Osteoblast (primary cell): ENCODE measurements around the gene GPR156. TPM values are rescaled to one million over a fixed set of nuclear protein-coding genes. Genes with fewer than 3 reads are reported as not detected.

Experiments
- DNase-seq: peaks from one replicate; pipeline ENCODE4 v3.0.0; 2011; ENCODE audit warnings: low spot score, mixed read lengths; ENCODE audit not compliant: insufficient read length; ENCODE audit errors: missing footprints
- H2AFZ ChIP-seq: 2 replicates; pipeline ENCODE4 v1.6.0; 2011; ENCODE audit warnings: mild to moderate bottlenecking, low read length
- H3K27ac ChIP-seq: 2 replicates; pipeline ENCODE4 v1.5.1; 2011; ENCODE audit warnings: mild to moderate bottlenecking, low read depth, low read length, moderate library complexity
- H3K27me3 ChIP-seq: 2 replicates; pipeline ENCODE4 v1.6.0; 2012; ENCODE audit warnings: mild to moderate bottlenecking, control low read depth, inconsistent platforms, low read length, moderate library complexity; ENCODE audit not compliant: insufficient read depth
- H3K36me3 ChIP-seq: 2 replicates; pipeline ENCODE4 v1.5.1; 2011; ENCODE audit warnings: mild to moderate bottlenecking, low read length, control low read depth, moderate library complexity; ENCODE audit not compliant: insufficient read depth
- H3K4me1 ChIP-seq: 2 replicates; pipeline ENCODE4 v1.5.1; 2011; ENCODE audit warnings: mild to moderate bottlenecking, low read length, control low read depth, moderate library complexity; ENCODE audit not compliant: insufficient read depth
- H3K4me2 ChIP-seq: 2 replicates; pipeline ENCODE4 v1.6.0; 2011; ENCODE audit warnings: mild to moderate bottlenecking, low read length; ENCODE audit not compliant: insufficient read depth
- H3K4me3 ChIP-seq: fragments of 200-600 bp; sonication (generic); 3 replicates; pipeline ENCODE4 v1.5.1; 2012; ENCODE audit warnings: mild to moderate bottlenecking, low read length, inconsistent platforms; ENCODE audit not compliant: insufficient read depth
- H3K79me2 ChIP-seq: 2 replicates; pipeline ENCODE4 v1.6.0; 2012; ENCODE audit warnings: mild to moderate bottlenecking, low read length, control low read depth, inconsistent platforms; ENCODE audit not compliant: insufficient read depth
- H3K9me3 ChIP-seq: 2 replicates; pipeline ENCODE4 v1.5.1; 2011; ENCODE audit warnings: low read depth, low read length, control low read depth
- H4K20me1 ChIP-seq: 2 replicates; pipeline ENCODE4 v1.6.0; 2012; ENCODE audit warnings: mild to moderate bottlenecking, low read length, control low read depth; ENCODE audit not compliant: insufficient read depth
- total RNA-seq: library from RNA; depleted of rRNA; stranded (reverse); fragments of >200 nt; gene quantifications from 2 replicates; pipeline ENCODE4 v1.2.3, GENCODE V29; 2012
- TF ChIP-seq, protein P1 (sequence below): IDR thresholded peaks from 2 replicates; pipeline ENCODE4 v1.5.1; 2011; ENCODE audit warnings: mild to moderate bottlenecking, low read depth, low read length, moderate library complexity; ENCODE audit errors: extremely low read depth

The GPR156 gene
- total RNA-seq, 1 donor = 1.4 TPM

DNA sequence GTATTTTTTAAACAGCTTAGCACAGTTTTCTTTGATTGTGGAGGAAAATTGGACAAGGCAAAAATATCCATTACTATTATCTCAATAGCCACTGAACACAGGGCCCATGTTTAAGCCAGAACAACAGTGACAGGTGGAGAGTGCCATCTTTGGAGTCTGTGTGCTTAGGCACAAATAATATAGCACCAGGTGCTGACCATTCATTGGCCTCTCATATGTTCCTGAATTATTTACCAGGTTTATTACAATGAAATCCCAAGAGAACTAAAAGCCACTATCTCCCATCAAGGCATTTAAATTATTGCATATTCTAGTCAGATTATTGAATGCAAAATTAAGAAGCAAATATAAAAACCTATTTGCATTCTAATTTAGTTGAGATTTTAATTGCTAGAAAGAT, 39.6 kb downstream of the GPR156 start:
- H3K36me3 ChIP-seq = no peaks in the 10 kb centered on the region
- H3K4me1 ChIP-seq = no peaks in the 10 kb centered on the region
- no peaks in the 10 kb centered on the region for H4K20me1 ChIP-seq
- TF ChIP-seq, protein P1, sequence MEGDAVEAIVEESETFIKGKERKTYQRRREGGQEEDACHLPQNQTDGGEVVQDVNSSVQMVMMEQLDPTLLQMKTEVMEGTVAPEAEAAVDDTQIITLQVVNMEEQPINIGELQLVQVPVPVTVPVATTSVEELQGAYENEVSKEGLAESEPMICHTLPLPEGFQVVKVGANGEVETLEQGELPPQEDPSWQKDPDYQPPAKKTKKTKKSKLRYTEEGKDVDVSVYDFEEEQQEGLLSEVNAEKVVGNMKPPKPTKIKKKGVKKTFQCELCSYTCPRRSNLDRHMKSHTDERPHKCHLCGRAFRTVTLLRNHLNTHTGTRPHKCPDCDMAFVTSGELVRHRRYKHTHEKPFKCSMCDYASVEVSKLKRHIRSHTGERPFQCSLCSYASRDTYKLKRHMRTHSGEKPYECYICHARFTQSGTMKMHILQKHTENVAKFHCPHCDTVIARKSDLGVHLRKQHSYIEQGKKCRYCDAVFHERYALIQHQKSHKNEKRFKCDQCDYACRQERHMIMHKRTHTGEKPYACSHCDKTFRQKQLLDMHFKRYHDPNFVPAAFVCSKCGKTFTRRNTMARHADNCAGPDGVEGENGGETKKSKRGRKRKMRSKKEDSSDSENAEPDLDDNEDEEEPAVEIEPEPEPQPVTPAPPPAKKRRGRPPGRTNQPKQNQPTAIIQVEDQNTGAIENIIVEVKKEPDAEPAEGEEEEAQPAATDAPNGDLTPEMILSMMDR = no peak
- H3K79me2 ChIP-seq = no peaks in the 10 kb centered on the region
- no peak overlapping the region for H2AFZ ChIP-seq
- no peak overlapping the region for H3K27ac ChIP-seq
- no peaks in the 10 kb centered on the region for H3K9me3 ChIP-seq
- DNase-seq = no peak
- H3K27me3 ChIP-seq = peaks cover 2% of the 10 kb centered on the region
- H3K4me3 ChIP-seq = no peak overlapping the region
- no peak overlapping the region for H3K4me2 ChIP-seq

GRCh38 chr3:120244834-120245225, 40.2 kb downstream of the GPR156 start:
- TF ChIP-seq, protein P1 = peak; percentile 17
- no peak overlapping the region for H3K4me2 ChIP-seq

DNA sequence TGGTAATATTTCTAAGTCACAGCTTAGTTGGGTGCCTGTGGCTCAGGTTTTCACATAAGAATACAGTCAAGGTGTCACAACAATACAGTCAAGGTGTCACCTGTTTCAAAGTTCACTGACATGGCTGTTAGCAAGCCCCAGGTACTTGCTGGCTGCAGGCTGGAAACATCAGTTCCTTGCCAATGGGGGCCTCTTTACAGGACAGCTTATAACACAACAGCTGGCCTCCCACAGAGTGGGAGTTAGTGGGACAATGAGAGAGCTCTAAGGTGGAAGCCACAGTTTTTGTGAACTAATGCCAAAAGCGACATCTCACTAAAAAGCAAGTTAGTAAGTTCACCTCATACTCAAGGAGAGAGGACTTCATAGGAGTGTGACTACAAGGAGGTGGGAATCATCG, 45.4 kb downstream of the GPR156 start:
- H3K27me3 ChIP-seq = peaks cover 9% of the 10 kb centered on the region
- H4K20me1 ChIP-seq = no peaks in the 10 kb centered on the region
- no peaks in the 10 kb centered on the region for H3K4me1 ChIP-seq
- TF ChIP-seq, protein P1 = no peak
- H3K79me2 ChIP-seq = no peaks in the 10 kb centered on the region
- H3K9me3 ChIP-seq = no peaks in the 10 kb centered on the region
- no peak overlapping the region for H3K4me3 ChIP-seq
- H3K27ac ChIP-seq = no peak overlapping the region
- no peaks in the 10 kb centered on the region for H3K36me3 ChIP-seq
- H2AFZ ChIP-seq = no peak overlapping the region
- no peak overlapping the region for H3K4me2 ChIP-seq
- DNase-seq = no peak

More at GRCh38 chr3:120244834-120245225, 40.2 kb downstream of the GPR156 start:
- H3K27ac ChIP-seq = no peak overlapping the region
- no peak for DNase-seq
- H3K9me3 ChIP-seq = no peaks in the 10 kb centered on the region
- H3K4me3 ChIP-seq = no peak overlapping the region
- H3K4me1 ChIP-seq = no peaks in the 10 kb centered on the region
- H3K79me2 ChIP-seq = no peaks in the 10 kb centered on the region
- no peaks in the 10 kb centered on the region for H4K20me1 ChIP-seq
- H3K27me3 ChIP-seq = peaks cover 2% of the 10 kb centered on the region
- H3K36me3 ChIP-seq = no peaks in the 10 kb centered on the region
- peak overlapping the region; percentile 42 for H2AFZ ChIP-seq

- no peaks in the 10 kb centered on the region for H3K79me2 ChIP-seq
- DNase-seq = no peak
- H3K27ac ChIP-seq = no peak overlapping the region
- TF ChIP-seq, protein P1 = no peak
- H3K4me1 ChIP-seq = no peaks in the 10 kb centered on the region
- H3K4me3 ChIP-seq = no peak overlapping the region
- no peaks in the 10 kb centered on the region for H3K9me3 ChIP-seq
- H4K20me1 ChIP-seq = no peaks in the 10 kb centered on the region
- no peaks in the 10 kb centered on the region for H3K27me3 ChIP-seq
- H2AFZ ChIP-seq = no peak overlapping the region
- no peak overlapping the region for H3K4me2 ChIP-seq
- no peaks in the 10 kb centered on the region for H3K36me3 ChIP-seq
Measured at GRCh38 chr3:120227710-120228347, 57.2 kb downstream of the GPR156 start.
